ENCODE data around the gene PRSS16.

- TF ChIP-seq POLR2AphosphoS5 (IDR thresholded peaks at IDR 0.05; ENCODE audit: low read depth) (no peak), EZH2 (IDR thresholded peaks at IDR 0.05; ENCODE audit: low read depth, unreplicated experiment) (no peak), CTCF (conservative IDR thresholded peaks at IDR 0.05; ENCODE audit: low read depth in 2 of 2) (no peak), ETS1 (IDR thresholded peaks at IDR 0.05) (no peak), CREB1 (CRISPR knock-in tag; IDR thresholded peaks at IDR 0.05; ENCODE audit: low read depth) (0 out of 2 replicates have a peak, but pooled peaks have one; percentile 15), EZH2phosphoT487 (IDR thresholded peaks at IDR 0.05; ENCODE audit: unreplicated experiment) (no peak)
These were observed 46.1 kb downstream of the PRSS16 start for GRCh38 chr6:27293436-27294098.
